NB4 (cell line): ENCODE measurements around the gene GLRA2.

ENCODE experiments used
- MYC ChIP-seq: IDR thresholded peaks from 2 replicates; pipeline ENCODE4 v1.6.1; 2011; ENCODE audit warnings: low read depth, low read length
- POLR2A ChIP-seq: IDR thresholded peaks from 2 replicates; pipeline ENCODE4 v1.6.1; 2011; ENCODE audit warnings: mild to moderate bottlenecking; ENCODE audit not compliant: insufficient read length; ENCODE audit errors: extremely low read depth
- TF ChIP-seq, protein P1 (sequence below): IDR thresholded peaks from one replicate; pipeline ENCODE4 v1.5.1; 2012; ENCODE audit warnings: low read depth, low read length

DNA sequence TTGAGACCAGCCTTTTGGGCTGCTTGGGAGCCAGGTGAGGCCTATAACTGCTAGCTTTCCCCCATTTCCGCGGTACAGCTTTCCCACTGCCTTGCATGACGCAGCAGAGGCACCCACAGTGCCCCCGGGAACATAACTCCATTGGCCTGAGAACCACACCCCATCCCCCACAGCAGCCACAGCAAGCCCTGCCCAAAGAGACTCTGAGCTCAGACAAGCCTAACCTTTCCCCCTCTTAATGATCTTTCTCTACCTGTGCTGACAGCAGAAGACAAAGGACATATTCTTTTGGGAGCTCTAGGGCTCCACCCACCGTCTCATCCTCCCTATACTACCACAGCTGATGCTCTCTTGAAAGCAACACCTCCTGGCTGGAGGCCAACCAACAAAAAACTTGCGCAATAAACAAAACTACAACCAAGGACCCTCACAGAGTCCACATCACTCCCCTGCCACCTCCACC, 228.7 kb downstream of the GLRA2 start:
- TF ChIP-seq, protein P1, sequence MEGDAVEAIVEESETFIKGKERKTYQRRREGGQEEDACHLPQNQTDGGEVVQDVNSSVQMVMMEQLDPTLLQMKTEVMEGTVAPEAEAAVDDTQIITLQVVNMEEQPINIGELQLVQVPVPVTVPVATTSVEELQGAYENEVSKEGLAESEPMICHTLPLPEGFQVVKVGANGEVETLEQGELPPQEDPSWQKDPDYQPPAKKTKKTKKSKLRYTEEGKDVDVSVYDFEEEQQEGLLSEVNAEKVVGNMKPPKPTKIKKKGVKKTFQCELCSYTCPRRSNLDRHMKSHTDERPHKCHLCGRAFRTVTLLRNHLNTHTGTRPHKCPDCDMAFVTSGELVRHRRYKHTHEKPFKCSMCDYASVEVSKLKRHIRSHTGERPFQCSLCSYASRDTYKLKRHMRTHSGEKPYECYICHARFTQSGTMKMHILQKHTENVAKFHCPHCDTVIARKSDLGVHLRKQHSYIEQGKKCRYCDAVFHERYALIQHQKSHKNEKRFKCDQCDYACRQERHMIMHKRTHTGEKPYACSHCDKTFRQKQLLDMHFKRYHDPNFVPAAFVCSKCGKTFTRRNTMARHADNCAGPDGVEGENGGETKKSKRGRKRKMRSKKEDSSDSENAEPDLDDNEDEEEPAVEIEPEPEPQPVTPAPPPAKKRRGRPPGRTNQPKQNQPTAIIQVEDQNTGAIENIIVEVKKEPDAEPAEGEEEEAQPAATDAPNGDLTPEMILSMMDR: no peak
- no peak for TF ChIP-seq POLR2A
- no peak for TF ChIP-seq MYC
